ENCODE measurements around the gene PRR12.

Gene PRR12

GRCh38 chr19:49602806-49603205, 11.8 kb downstream of the PRR12 start:
- H3K36me3 ChIP-seq (ENCODE audit: insufficient read depth, low read length), result peaks cover 88% of the 10 kb centered on the region

GRCh38 chr19:49605605-49606004, 14.6 kb downstream of the PRR12 start:
- H3F3A ChIP-seq (ENCODE audit: insufficient read depth, low read length), result no peaks in the 10 kb centered on the region
- H3K27me3 ChIP-seq (ENCODE audit: insufficient read depth, low read length), result no peaks in the 10 kb centered on the region
- H4K20me1 ChIP-seq (ENCODE audit: insufficient read depth, low read length), result no peaks in the 10 kb centered on the region
- no peak for TF ChIP-seq CTCF (IDR thresholded peaks at IDR 0.05; ENCODE audit: low read length)
- no peak for TF ChIP-seq EZH2 (IDR thresholded peaks at IDR 0.05; ENCODE audit: borderline replicate concordance, low read length)
- no peak overlapping the region for H3K27ac ChIP-seq (ENCODE audit: low read depth, low read length, poor library complexity, severe bottlenecking)
- no peaks in the 10 kb centered on the region for H3K79me2 ChIP-seq (ENCODE audit: insufficient read depth, low read length)
- peaks cover 83% of the 10 kb centered on the region for H3K36me3 ChIP-seq (ENCODE audit: insufficient read depth, low read length)
- no peak overlapping the region for H3K4me3 ChIP-seq (ENCODE audit: low read depth, low read length, poor library complexity, severe bottlenecking)
- no peaks in the 10 kb centered on the region for H3K9me3 ChIP-seq (ENCODE audit: low read length)
- no peak overlapping the region for H3K9ac ChIP-seq (ENCODE audit: low read length)
- no peaks in the 10 kb centered on the region for H3K9me2 ChIP-seq (ENCODE audit: low read depth, low read length)
- no peak overlapping the region for H3K4me2 ChIP-seq (ENCODE audit: low read length)
- no peaks in the 10 kb centered on the region for H3K4me1 ChIP-seq (ENCODE audit: insufficient read depth, low read length, severe bottlenecking)
- H2AFZ ChIP-seq (ENCODE audit: low read length), result no peak overlapping the region

More at GRCh38 chr19:49602806-49603205, 11.8 kb downstream of the PRR12 start:
- H3F3A ChIP-seq (ENCODE audit: insufficient read depth, low read length), result no peaks in the 10 kb centered on the region
- H3K27me3 ChIP-seq (ENCODE audit: insufficient read depth, low read length), result no peaks in the 10 kb centered on the region
- no peaks in the 10 kb centered on the region for H3K79me2 ChIP-seq (ENCODE audit: insufficient read depth, low read length)
- H3K9ac ChIP-seq (ENCODE audit: low read length), result no peak overlapping the region
- no peaks in the 10 kb centered on the region for H3K9me2 ChIP-seq (ENCODE audit: low read depth, low read length)
- H3K27ac ChIP-seq (ENCODE audit: low read depth, low read length, poor library complexity, severe bottlenecking), result no peak overlapping the region
- no peaks in the 10 kb centered on the region for H3K9me3 ChIP-seq (ENCODE audit: low read length)
- H2AFZ ChIP-seq (ENCODE audit: low read length), result no peak overlapping the region
- H3K4me3 ChIP-seq (ENCODE audit: low read depth, low read length, poor library complexity, severe bottlenecking), result no peak overlapping the region
- H4K20me1 ChIP-seq (ENCODE audit: insufficient read depth, low read length), result no peaks in the 10 kb centered on the region
- H3K4me1 ChIP-seq (ENCODE audit: insufficient read depth, low read length, severe bottlenecking), result no peaks in the 10 kb centered on the region
- no peak overlapping the region for H3K4me2 ChIP-seq (ENCODE audit: low read length)
- TF ChIP-seq EZH2 (IDR thresholded peaks at IDR 0.05; ENCODE audit: borderline replicate concordance, low read length), result no peak
- no peak for TF ChIP-seq CTCF (IDR thresholded peaks at IDR 0.05; ENCODE audit: low read length)

- no peaks in the 10 kb centered on the region for H3K27me3 ChIP-seq (ENCODE audit: insufficient read depth, low read length)
- no peaks in the 10 kb centered on the region for H3K9me2 ChIP-seq (ENCODE audit: low read depth, low read length)
- TF ChIP-seq EZH2 (IDR thresholded peaks at IDR 0.05; ENCODE audit: borderline replicate concordance, low read length), result no peak
- TF ChIP-seq CTCF (IDR thresholded peaks at IDR 0.05; ENCODE audit: low read length), result no peak
- H3K4me1 ChIP-seq (ENCODE audit: insufficient read depth, low read length, severe bottlenecking), result no peaks in the 10 kb centered on the region
- no peaks in the 10 kb centered on the region for H3K79me2 ChIP-seq (ENCODE audit: insufficient read depth, low read length)
- H3K9me3 ChIP-seq (ENCODE audit: low read length), result no peaks in the 10 kb centered on the region
- no peak overlapping the region for H3K4me3 ChIP-seq (ENCODE audit: low read depth, low read length, poor library complexity, severe bottlenecking)
- no peaks in the 10 kb centered on the region for H3F3A ChIP-seq (ENCODE audit: insufficient read depth, low read length)
- no peak overlapping the region for H3K4me2 ChIP-seq (ENCODE audit: low read length)
- peaks cover 66% of the 10 kb centered on the region for H3K36me3 ChIP-seq (ENCODE audit: insufficient read depth, low read length)
- H3K9ac ChIP-seq (ENCODE audit: low read length), result no peak overlapping the region
- no peak overlapping the region for H3K27ac ChIP-seq (ENCODE audit: low read depth, low read length, poor library complexity, severe bottlenecking)
- H4K20me1 ChIP-seq (ENCODE audit: insufficient read depth, low read length), result no peaks in the 10 kb centered on the region
- H2AFZ ChIP-seq (ENCODE audit: low read length), result no peak overlapping the region
Observed at GRCh38 chr19:49609499-49610092, 18.6 kb downstream of the PRR12 start.
